Endothelial cell of umbilical vein (primary cell): ENCODE results near the gene ADIRF. TPM values are rescaled to one million over a fixed set of nuclear protein-coding genes. Genes with fewer than 3 reads are reported as not detected.

Experiments used
- BruUV-seq: library from RNA; stranded (reverse); fragments of 400-500 nt; replicated peaks from 2 replicates; lab custom pipeline; 2021; lab: Mats Ljungman, UMichigan
- CTCF ChIA-PET: fragments of 300-600, 350-600 bp; sonication (Branson Sonifier 250); formaldehyde crosslinking; loops from one replicate; lab custom pipeline; 2021; ENCODE audit warnings: antibody characterized with exemption, inconsistent platforms; lab: Charles Lee
- POLR2A ChIA-PET: fragments of 300-600, 350-600 bp; sonication (Branson Sonifier 250); formaldehyde crosslinking; loops from one replicate; lab custom pipeline; 2021; ENCODE audit warnings: antibody characterized with exemption, inconsistent platforms; lab: Charles Lee
- DNase-seq: peaks from one replicate; pipeline ENCODE4 v3.0.0-alpha.2; 2011; ENCODE audit warnings: low read depth, low spot score
- FAIRE-seq: peaks from 2 replicates; lab custom pipeline; 2011; peaks lifted over from hg19 to GRCh38; lab: Jason Lieb, UNC
- H2AFZ ChIP-seq: 2 replicates; pipeline ENCODE4 v1.6.0; 2012; ENCODE audit warnings: low read depth, low read length, control low read depth, inconsistent platforms
- H3K27ac ChIP-seq: 2 replicates; pipeline ENCODE4 v1.5.1; 2011; ENCODE audit warnings: low read depth, mild to moderate bottlenecking, control low read depth, low read length, moderate library complexity; ENCODE audit not compliant: insufficient read depth
- H3K27me3 ChIP-seq, 2 experiments: 2 replicates each; pipeline versions ENCODE4 v1.6.0 to v1.6.1; 2011; ENCODE audit warnings: low read length in 2 of 2, mixed read lengths in 1 of 2; ENCODE audit not compliant: control insufficient read depth in 2 of 2, insufficient read depth in 2 of 2
- H3K36me3 ChIP-seq, 2 experiments: 2 replicates in 1 of 2; 3 replicates in 1 of 2; pipeline ENCODE4 v1.5.1; 2011; ENCODE audit warnings: low read length in 2 of 2, mild to moderate bottlenecking in 1 of 2, moderate library complexity in 1 of 2; ENCODE audit not compliant: control insufficient read depth in 2 of 2, insufficient read depth in 2 of 2; ENCODE audit errors: extremely low read depth in 1 of 2
- H3K4me1 ChIP-seq: 3 replicates; pipeline ENCODE4 v1.5.1; 2011; ENCODE audit warnings: mild to moderate bottlenecking, low read length; ENCODE audit not compliant: control insufficient read depth, insufficient read depth; ENCODE audit errors: extremely low read depth
- H3K4me2 ChIP-seq: 2 replicates; pipeline ENCODE4 v1.6.1; 2011; ENCODE audit warnings: low read length, control low read depth, mixed read lengths; ENCODE audit not compliant: insufficient read depth
- H3K4me3 ChIP-seq, 3 experiments: fragments of 200-600 bp in 1 of 3; sonication (generic), shearing (Covaris generic) in 1 of 3; replicated peaks in 1 of 3; 2 replicates each; pipeline ENCODE4 v1.5.1; 2011 to 2016; ENCODE audit warnings: control low read depth in 3 of 3, low read length in 3 of 3, mild to moderate bottlenecking in 2 of 3, inconsistent platforms in 1 of 3, low read depth in 1 of 3, moderate library complexity in 1 of 3; ENCODE audit not compliant: insufficient read depth in 1 of 3
- H3K79me2 ChIP-seq: 2 replicates; pipeline ENCODE4 v1.6.0; 2012; ENCODE audit warnings: low read length, inconsistent platforms; ENCODE audit not compliant: control insufficient read depth, insufficient read depth
- H3K9ac ChIP-seq: replicated peaks from 2 replicates; pipeline ENCODE3; 2011; ENCODE audit warnings: low read length, control low read depth; ENCODE audit not compliant: insufficient read depth; ENCODE audit errors: extremely low read depth
- H3K9me1 ChIP-seq: replicated peaks from 3 replicates; pipeline ENCODE4 v1.6.0; 2011; ENCODE audit warnings: mild to moderate bottlenecking, low read length; ENCODE audit not compliant: control insufficient read depth, insufficient read depth; ENCODE audit errors: extremely low read depth
- H3K9me3 ChIP-seq: replicated peaks from 2 replicates; pipeline ENCODE4 v1.5.1; 2012; ENCODE audit warnings: low read length, inconsistent platforms; ENCODE audit not compliant: control insufficient read depth, insufficient read depth
- H4K20me1 ChIP-seq: replicated peaks from 2 replicates; pipeline ENCODE3; 2011; ENCODE audit warnings: mild to moderate bottlenecking, low read length; ENCODE audit not compliant: control insufficient read depth, insufficient read depth; ENCODE audit errors: extremely low read depth
- CTCF ChIP-seq, 2 donors: IDR thresholded peaks; 1 replicate in 1 of 2; 2 replicates in 1 of 2; pipeline ENCODE4 v1.5.1; 2011; ENCODE audit warnings: low read length in 2 of 2, mild to moderate bottlenecking in 2 of 2, moderate library complexity in 2 of 2, control low read depth in 1 of 2, inconsistent platforms in 1 of 2, low read depth in 1 of 2; ENCODE audit not compliant: insufficient read depth in 1 of 2; ENCODE audit errors: extremely low read depth in 1 of 2
- MAX ChIP-seq: IDR thresholded peaks from 2 replicates; pipeline ENCODE4 v1.6.1; 2011; ENCODE audit not compliant: insufficient read depth, insufficient read length
- MYC ChIP-seq: IDR thresholded peaks from one replicate; pipeline ENCODE4 v1.6.1; 2011; ENCODE audit warnings: mild to moderate bottlenecking, low read depth, low read length
- POLR2A ChIP-seq: IDR thresholded peaks from 2 replicates; pipeline ENCODE4 v1.6.1; 2012; ENCODE audit warnings: low read depth, mild to moderate bottlenecking, control low read depth, low read length
- POLR2AphosphoS5 ChIP-seq: IDR thresholded peaks from 2 replicates; pipeline ENCODE4 v1.6.1; 2012; ENCODE audit warnings: low read depth, mild to moderate bottlenecking, control low read depth, low read length, moderate library complexity; ENCODE audit not compliant: insufficient read depth
- dilution Hi-C: fragments of 300-500 bp; cut with MboI; formaldehyde crosslinking; loops from one replicate; pipeline ENCODE4 v1.15.0; 2019; ENCODE audit warnings: low sequenced_read_pairs; ENCODE audit not compliant: extremely low pct_ligation_motif_present
- intact Hi-C: fragments of 100-400 bp; cut with micrococcal nuclease; formaldehyde crosslinking; loops from one replicate; pipeline ENCODE4 v1.10.0; 2022
- polyA plus RNA-seq, 4 experiments: library from polyadenylated mRNA; depleted of rRNA in 3 of 4; stranded (reverse) in 3 of 4; unstranded in 1 of 4; fragments of >200 nt; gene quantifications; 2 replicates each; pipeline versions ENCODE4 v1.2.1 to v1.2.3, GENCODE V29; 2011 to 2012; ENCODE audit warnings: missing spikeins in 1 of 4
- total RNA-seq: library from RNA; stranded (reverse); gene quantifications from 2 replicates; pipeline ENCODE4 v1.2.3, GENCODE V29; 2021

ADIRF gene
- total and polyA plus RNA-seq, 2 donors (not counting 3 experiments of a cell fraction or from before 2014, with no cell fraction given): 3.7 to 4.4 TPM

GRCh38 chr10:86941991-86942421 lies 26.3 kb upstream of the ADIRF start:
- Histone ChIP-seq H3K4me2 (no peak overlapping the region), H3K9me3 (no peaks in the 10 kb centered on the region), H3K27me3 (no peaks in the 10 kb centered on the region), H3K9ac (no peak overlapping the region), H3K36me3 (peaks cover 33 to 68% of the 10 kb centered on the region in 2 experiments), H3K4me1 (no peaks in the 10 kb centered on the region), H3K4me3 (no peak overlapping the region), H3K27ac (no peak overlapping the region), H3K79me2 (peaks cover 35% of the 10 kb centered on the region), H3K9me1 (no peaks in the 10 kb centered on the region), H2AFZ (no peak overlapping the region), H4K20me1 (no peaks in the 10 kb centered on the region)
- dilution Hi-C loops: no loop called here
- POLR2A ChIA-PET: no interaction called here
- TF ChIP-seq POLR2A (no peak), MAX (no peak), CTCF (IDR thresholded peaks at IDR 0.05; ENCODE audit: extremely low read depth in 1 of 2, insufficient read depth in 1 of 2, low read depth in 1 of 2, low read length in 2 of 2) (no peak), MYC (no peak), POLR2AphosphoS5 (no peak)
- intact Hi-C loops: no loop called here
- BruUV-seq: no TSS peak
- FAIRE-seq (no peak), DNase-seq (no peak)
- CTCF ChIA-PET: interaction anchor here (11.6 to 12.5 kb wide), 2 partner anchors 15 to 24 kb away, joined by 189 to 325 read pairs; partner anchors contain the start of genes ADIRF, MMRN2 and SNCG
